Stimulated activated CD4-positive, alpha-beta T cell treated with anti-CD3 and anti-CD28 coated beads, Interleukin-15, amount 100 ng/mL, for 1 hour (primary cell): ENCODE data around the gene FOXP3.

Experiments used
- DNase-seq, 2 donors: peaks; one replicate each; pipeline ENCODE4 v3.0.0-alpha.2; 2020; ENCODE audit warnings: low read depth in 1 of 2, low spot score in 1 of 2

Gene FOXP3

GRCh38 chrX:49214996-49215526 lies 49.4 kb downstream of the FOXP3 start:
- DNase-seq: no peak

- no peak for DNase-seq
These were observed 50.1 kb downstream of the FOXP3 start for GRCh38 chrX:49214416-49214815.

- DNase-seq: no peak
These were observed 51.6 kb downstream of the FOXP3 start for GRCh38 chrX:49212861-49213260.

- DNase-seq: no peak
These were observed 52.3 kb downstream of the FOXP3 start for GRCh38 chrX:49212209-49212608.

DNA sequence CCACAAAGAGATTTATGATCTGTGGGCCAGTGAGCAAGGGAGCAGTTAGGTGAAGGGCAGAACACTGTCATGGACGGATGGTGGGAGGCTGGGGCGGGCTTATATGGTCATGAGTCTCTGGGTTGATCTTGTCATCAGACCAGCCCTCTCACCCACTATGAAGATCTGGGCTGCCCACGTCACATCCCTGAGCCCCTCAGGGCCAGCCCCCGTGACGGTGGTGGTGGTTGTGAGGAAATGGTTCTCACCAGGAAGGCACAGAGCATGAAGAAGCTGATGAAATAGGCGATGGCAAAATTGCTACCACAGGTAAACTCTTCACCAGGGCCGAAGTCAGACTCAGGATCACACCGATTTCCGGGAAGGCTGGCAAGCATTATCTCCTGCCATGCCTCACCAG lies 53.4 kb downstream of the FOXP3 start:
- DNase-seq: no peak

- DNase-seq: no peak
These were observed 54.1 kb downstream of the FOXP3 start for GRCh38 chrX:49210406-49210805.

GRCh38 chrX:49209434-49210251 lies 54.9 kb downstream of the FOXP3 start:
- no peak for DNase-seq

GRCh38 chrX:49208399-49208798 lies 56.1 kb downstream of the FOXP3 start:
- no peak for DNase-seq

DNA sequence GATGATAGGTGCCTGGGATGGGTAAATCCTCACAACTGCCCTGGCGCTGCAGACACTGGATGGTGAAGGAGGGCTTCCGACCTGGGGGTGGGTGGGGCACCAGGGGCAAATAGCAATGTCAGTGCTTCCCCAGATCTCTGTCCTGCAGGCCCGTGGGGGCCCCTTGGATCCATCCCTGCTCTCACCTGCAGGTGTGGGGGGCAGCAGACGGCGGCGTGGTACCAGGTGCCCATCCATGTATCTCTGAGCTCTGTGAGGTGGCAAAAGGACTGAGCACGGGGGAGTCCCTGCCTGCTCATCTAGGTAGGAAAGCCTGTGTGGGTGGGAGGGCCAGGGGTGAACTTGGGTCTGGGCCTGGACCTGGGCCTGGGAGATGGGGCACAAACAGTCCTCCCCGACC lies 58.0 kb downstream of the FOXP3 start:
- DNase-seq: no peak

GRCh38 chrX:49205443-49205842 lies 59.1 kb downstream of the FOXP3 start:
- DNase-seq: no peak

- DNase-seq: no peak
These were observed 59.8 kb downstream of the FOXP3 start for GRCh38 chrX:49204709-49205108.

DNA sequence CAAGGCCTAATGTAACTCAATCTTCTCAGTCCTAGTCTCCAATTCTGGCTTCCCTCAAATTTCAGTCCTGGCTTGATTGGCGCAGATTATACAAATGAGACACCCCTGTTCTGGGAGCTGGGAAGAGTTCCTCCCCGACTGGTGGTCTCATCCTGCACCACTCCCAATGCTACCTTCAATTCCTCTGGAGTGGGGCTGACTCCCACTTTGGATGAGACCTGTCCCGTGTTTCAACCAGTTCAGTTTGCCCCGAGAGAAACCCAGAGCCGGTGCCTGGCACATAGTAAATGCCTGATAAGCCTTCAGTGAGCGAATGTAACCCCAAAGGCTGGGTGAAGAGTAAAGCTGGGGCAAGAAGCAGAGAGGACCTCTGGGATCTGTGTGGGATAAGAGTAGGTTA lies 60.5 kb downstream of the FOXP3 start:
- no peak for DNase-seq

- DNase-seq: no peak
These were observed 61.0 kb downstream of the FOXP3 start for GRCh38 chrX:49203536-49203935.

DNA sequence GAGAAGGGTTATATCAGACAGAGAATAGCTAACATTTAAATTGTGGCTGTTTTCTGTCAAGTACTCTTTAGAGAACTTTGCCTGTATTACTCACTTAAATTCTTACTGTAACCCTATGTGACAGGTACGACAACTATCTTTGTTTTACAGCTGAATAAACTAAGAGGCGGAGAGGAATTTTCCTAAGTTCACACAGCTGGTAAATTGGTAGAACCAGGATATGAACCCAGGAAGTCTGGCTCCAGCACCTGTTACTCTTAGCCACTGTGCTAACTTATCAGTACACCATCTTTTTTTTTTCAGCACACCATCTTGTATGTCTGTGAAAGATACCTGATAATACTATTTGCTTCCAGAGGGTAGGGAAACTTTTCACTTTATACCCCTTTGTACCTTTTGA lies 62.5 kb downstream of the FOXP3 start:
- DNase-seq: no peak
